Esophagus squamous epithelium (tissue), 4 donors: ENCODE data around the gene DIP2A.

Experiments
- POLR2A ChIP-seq, 4 donors: fragments of 450-650 bp; IDR thresholded peaks; one replicate each; pipeline ENCODE4 v1.6.1; 2017; ENCODE audit warnings: antibody characterized with exemption in 4 of 4, mild to moderate bottlenecking in 4 of 4, moderate library complexity in 3 of 4
- TF ChIP-seq, protein P1 (sequence below), 6 experiments: fragments of 450-650 bp in 4 of 6; fragments of 200-600 bp in 2 of 6; sonication (generic) in 2 of 6; IDR thresholded peaks; one replicate each; pipeline ENCODE4 v1.5.1; 2016 to 2019; ENCODE audit warnings: antibody characterized with exemption in 6 of 6, mild to moderate bottlenecking in 4 of 6, moderate library complexity in 4 of 6

DNA sequence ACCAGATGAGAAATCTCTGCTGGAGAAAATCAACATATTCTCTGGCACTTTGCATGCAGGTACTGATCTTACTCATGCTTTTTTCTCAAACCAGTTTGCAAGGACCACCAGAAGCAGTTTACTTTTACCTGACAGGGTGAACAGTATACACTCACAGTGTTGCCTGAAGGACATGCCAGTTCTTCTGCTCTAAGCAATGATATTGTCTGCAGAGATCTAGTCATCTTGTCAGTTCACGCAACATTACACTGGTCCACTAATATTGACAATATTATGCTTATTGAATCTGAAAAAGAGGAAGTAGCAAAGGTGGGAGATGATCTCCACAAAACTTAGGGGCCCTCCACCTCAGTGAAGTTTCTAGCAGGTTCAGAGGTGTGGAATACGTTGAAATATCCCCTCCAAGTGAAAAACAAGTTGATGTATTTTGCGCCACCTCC lies 150.0 kb downstream of the DIP2A start:
- TF ChIP-seq, protein P1, sequence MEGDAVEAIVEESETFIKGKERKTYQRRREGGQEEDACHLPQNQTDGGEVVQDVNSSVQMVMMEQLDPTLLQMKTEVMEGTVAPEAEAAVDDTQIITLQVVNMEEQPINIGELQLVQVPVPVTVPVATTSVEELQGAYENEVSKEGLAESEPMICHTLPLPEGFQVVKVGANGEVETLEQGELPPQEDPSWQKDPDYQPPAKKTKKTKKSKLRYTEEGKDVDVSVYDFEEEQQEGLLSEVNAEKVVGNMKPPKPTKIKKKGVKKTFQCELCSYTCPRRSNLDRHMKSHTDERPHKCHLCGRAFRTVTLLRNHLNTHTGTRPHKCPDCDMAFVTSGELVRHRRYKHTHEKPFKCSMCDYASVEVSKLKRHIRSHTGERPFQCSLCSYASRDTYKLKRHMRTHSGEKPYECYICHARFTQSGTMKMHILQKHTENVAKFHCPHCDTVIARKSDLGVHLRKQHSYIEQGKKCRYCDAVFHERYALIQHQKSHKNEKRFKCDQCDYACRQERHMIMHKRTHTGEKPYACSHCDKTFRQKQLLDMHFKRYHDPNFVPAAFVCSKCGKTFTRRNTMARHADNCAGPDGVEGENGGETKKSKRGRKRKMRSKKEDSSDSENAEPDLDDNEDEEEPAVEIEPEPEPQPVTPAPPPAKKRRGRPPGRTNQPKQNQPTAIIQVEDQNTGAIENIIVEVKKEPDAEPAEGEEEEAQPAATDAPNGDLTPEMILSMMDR (IDR thresholded peaks at IDR 0.05): no peak
- no peak for TF ChIP-seq POLR2A (IDR thresholded peaks at IDR 0.05)
